ENCODE results near the gene UMODL1.

Gene UMODL1

GRCh38 chr21:42109873-42110525 is 38.9 kb downstream of the UMODL1 start:
- ATAC-seq (ENCODE audit: insufficient read depth, low read depth): no peak
- Histone ChIP-seq H3K4me2 (ENCODE audit: insufficient read depth, low read length) (no peak overlapping the region), H3K36me3 (ENCODE audit: insufficient read depth, low read length) (no peaks in the 10 kb centered on the region), H3K4me1 (ENCODE audit: insufficient read depth, low read length) (peaks cover 33% of the 10 kb centered on the region), H3K9me3 (ENCODE audit: insufficient read depth, low read length, severe bottlenecking) (no peaks in the 10 kb centered on the region), H3K9ac (ENCODE audit: low read depth, low read length) (no peak overlapping the region), H3K27ac (ENCODE audit: low read length) (no peak overlapping the region), H2AFZ (ENCODE audit: low read depth, low read length) (no peak overlapping the region), H3K79me2 (ENCODE audit: insufficient read depth, low read length) (no peaks in the 10 kb centered on the region), H4K20me1 (ENCODE audit: insufficient read depth, low read length) (no peaks in the 10 kb centered on the region), H3K27me3 (ENCODE audit: insufficient read depth, low read length, poor library complexity) (no peaks in the 10 kb centered on the region), H3K4me3 (ENCODE audit: low read depth in 1 of 2, low read length in 2 of 2) (no peak overlapping the region)
- TF ChIP-seq CTCF (IDR thresholded peaks at IDR 0.05; ENCODE audit: borderline replicate concordance, extremely low read depth, low read length, poor library complexity, severe bottlenecking): no peak
- no peak for TF ChIP-seq EZH2 (IDR thresholded peaks at IDR 0.05; ENCODE audit: borderline replicate concordance, low read depth, low read length, severe bottlenecking)
- DNase-seq: no peak

GRCh38 chr21:42110691-42111469 is 39.8 kb downstream of the UMODL1 start:
- no peak overlapping the region for H3K27ac ChIP-seq (ENCODE audit: low read length)
- H3K4me3 ChIP-seq (ENCODE audit: low read depth in 1 of 2, low read length in 2 of 2): no peak overlapping the region
- DNase-seq (no peak), ATAC-seq (ENCODE audit: insufficient read depth, low read depth) (no peak)
- H4K20me1 ChIP-seq (ENCODE audit: insufficient read depth, low read length): no peaks in the 10 kb centered on the region
- TF ChIP-seq CTCF (IDR thresholded peaks at IDR 0.05; ENCODE audit: borderline replicate concordance, extremely low read depth, low read length, poor library complexity, severe bottlenecking) (no peak), EZH2 (IDR thresholded peaks at IDR 0.05; ENCODE audit: borderline replicate concordance, low read depth, low read length, severe bottlenecking) (no peak)
- no peaks in the 10 kb centered on the region for H3K79me2 ChIP-seq (ENCODE audit: insufficient read depth, low read length)
- H2AFZ ChIP-seq (ENCODE audit: low read depth, low read length): no peak overlapping the region
- no peak overlapping the region for H3K9ac ChIP-seq (ENCODE audit: low read depth, low read length)
- no peak overlapping the region for H3K4me2 ChIP-seq (ENCODE audit: insufficient read depth, low read length)
- peaks cover 33% of the 10 kb centered on the region for H3K4me1 ChIP-seq (ENCODE audit: insufficient read depth, low read length)
- no peaks in the 10 kb centered on the region for H3K9me3 ChIP-seq (ENCODE audit: insufficient read depth, low read length, severe bottlenecking)
- H3K36me3 ChIP-seq (ENCODE audit: insufficient read depth, low read length): no peaks in the 10 kb centered on the region
- no peaks in the 10 kb centered on the region for H3K27me3 ChIP-seq (ENCODE audit: insufficient read depth, low read length, poor library complexity)

GRCh38 chr21:42111470-42111743 is 40.3 kb downstream of the UMODL1 start:
- Histone ChIP-seq H3K27ac (ENCODE audit: low read length) (no peak overlapping the region), H3K9ac (ENCODE audit: low read depth, low read length) (no peak overlapping the region), H3K79me2 (ENCODE audit: insufficient read depth, low read length) (no peaks in the 10 kb centered on the region), H2AFZ (ENCODE audit: low read depth, low read length) (no peak overlapping the region), H3K27me3 (ENCODE audit: insufficient read depth, low read length, poor library complexity) (no peaks in the 10 kb centered on the region), H3K4me1 (ENCODE audit: insufficient read depth, low read length) (peaks cover 35% of the 10 kb centered on the region), H3K9me3 (ENCODE audit: insufficient read depth, low read length, severe bottlenecking) (no peaks in the 10 kb centered on the region), H3K4me2 (ENCODE audit: insufficient read depth, low read length) (no peak overlapping the region), H4K20me1 (ENCODE audit: insufficient read depth, low read length) (no peaks in the 10 kb centered on the region), H3K36me3 (ENCODE audit: insufficient read depth, low read length) (no peaks in the 10 kb centered on the region), H3K4me3 (ENCODE audit: low read depth in 1 of 2, low read length in 2 of 2) (no peak overlapping the region)
- TF ChIP-seq CTCF (IDR thresholded peaks at IDR 0.05; ENCODE audit: borderline replicate concordance, extremely low read depth, low read length, poor library complexity, severe bottlenecking): no peak
- no peak for TF ChIP-seq EZH2 (IDR thresholded peaks at IDR 0.05; ENCODE audit: borderline replicate concordance, low read depth, low read length, severe bottlenecking)
- ATAC-seq (ENCODE audit: insufficient read depth, low read depth): no peak
- DNase-seq: no peak
